ENCODE measurements around the gene PROK1. TPM values are rescaled to one million over a fixed set of nuclear protein-coding genes. Genes with fewer than 3 reads are reported as not detected.
"Not testable (repeated sequence)": the region's sequence is repeated elsewhere in the genome, so short reads cannot be mapped to it uniquely, and the experiment has no call there.

Gene PROK1, protein sequence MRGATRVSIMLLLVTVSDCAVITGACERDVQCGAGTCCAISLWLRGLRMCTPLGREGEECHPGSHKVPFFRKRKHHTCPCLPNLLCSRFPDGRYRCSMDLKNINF
- not detected for polyA plus RNA-seq (2013, experiment 1 of 2; ENCODE audit: insufficient read length)
- not detected for polyA plus RNA-seq (2013, experiment 2 of 2; ENCODE audit: insufficient read length)

DNA sequence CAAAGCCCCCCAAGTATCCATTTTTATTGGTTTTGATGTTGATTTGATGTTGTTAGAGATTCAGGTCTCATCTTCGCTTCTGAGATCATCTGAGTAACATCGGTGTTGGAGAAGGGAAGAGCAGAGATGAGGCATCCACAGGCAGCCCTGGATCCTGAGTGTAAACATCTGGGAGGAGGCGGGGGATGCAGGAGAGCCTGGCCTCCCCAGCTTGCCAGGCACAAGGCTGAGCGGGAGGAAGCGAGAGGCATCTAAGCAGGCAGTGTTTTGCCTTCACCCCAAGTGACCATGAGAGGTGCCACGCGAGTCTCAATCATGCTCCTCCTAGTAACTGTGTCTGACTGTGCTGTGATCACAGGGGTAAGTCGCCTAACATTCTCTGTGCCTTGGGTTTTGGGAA lies at the start of gene PROK1:
PROK1 (plus strand) TSS at position 221 of the 400 bp plus-strand sequence; CDS start at position 289, 68 bp downstream.
- DNase-seq = no peak

DNA sequence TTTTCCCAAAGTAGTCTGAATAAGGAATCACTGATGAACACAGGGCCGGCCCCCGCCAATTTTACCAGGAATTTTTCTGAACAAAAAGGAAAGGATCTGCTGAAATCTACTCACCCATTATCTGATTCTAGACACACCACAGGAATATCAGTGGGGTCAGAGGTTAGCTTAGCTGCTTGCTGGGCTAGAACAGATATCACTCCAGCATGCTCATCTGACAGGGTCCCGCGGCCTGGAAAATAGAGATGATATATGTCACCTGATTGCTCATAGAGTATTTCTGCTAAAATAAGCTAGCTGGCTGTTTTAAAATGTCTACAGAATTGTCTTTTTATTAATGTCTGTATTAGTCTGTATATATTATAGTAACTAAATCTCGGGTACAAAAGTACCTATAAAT lies 47.1 kb upstream of the PROK1 start:
- DNase-seq = no peak

DNA sequence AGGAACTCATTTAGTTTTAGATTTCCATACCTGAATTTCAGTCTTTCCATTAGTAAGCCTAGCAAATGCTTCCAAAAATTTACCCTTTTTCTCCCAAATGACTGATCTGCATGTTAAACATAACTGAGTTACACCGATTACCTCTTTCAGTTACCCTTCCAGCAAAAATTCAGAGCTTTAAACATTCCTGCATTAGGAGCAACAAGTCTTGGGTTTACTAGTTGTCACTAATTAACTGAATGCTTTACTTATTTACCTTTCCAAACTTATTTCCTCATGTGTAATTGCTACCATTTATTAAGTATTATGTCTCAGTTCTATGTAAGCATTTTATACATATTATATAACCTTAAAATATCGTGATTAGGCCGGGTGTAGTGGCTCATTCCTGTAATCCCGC lies 46.5 kb upstream of the PROK1 start:
- DNase-seq = no peak

DNA sequence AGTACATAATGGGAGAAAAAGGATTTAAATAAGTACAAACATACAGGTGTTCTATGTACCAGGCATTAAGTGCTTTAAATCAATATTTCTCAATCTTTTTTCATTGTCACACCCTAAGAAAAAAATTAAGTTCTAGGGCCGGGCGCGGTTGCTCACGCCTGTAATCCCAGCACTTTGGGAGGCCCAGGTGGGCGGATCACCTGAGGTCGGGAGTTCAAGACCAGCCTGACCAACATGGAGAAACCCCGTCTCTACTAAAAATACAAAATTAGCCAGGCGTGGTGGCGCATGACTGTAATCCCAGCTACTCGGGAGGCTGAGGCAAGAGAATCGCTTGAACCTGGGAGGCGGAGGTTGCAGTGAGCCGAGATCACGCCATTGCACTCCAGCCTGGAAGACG lies 44.5 kb upstream of the PROK1 start:
- DNase-seq = not testable (repeated sequence)

DNA sequence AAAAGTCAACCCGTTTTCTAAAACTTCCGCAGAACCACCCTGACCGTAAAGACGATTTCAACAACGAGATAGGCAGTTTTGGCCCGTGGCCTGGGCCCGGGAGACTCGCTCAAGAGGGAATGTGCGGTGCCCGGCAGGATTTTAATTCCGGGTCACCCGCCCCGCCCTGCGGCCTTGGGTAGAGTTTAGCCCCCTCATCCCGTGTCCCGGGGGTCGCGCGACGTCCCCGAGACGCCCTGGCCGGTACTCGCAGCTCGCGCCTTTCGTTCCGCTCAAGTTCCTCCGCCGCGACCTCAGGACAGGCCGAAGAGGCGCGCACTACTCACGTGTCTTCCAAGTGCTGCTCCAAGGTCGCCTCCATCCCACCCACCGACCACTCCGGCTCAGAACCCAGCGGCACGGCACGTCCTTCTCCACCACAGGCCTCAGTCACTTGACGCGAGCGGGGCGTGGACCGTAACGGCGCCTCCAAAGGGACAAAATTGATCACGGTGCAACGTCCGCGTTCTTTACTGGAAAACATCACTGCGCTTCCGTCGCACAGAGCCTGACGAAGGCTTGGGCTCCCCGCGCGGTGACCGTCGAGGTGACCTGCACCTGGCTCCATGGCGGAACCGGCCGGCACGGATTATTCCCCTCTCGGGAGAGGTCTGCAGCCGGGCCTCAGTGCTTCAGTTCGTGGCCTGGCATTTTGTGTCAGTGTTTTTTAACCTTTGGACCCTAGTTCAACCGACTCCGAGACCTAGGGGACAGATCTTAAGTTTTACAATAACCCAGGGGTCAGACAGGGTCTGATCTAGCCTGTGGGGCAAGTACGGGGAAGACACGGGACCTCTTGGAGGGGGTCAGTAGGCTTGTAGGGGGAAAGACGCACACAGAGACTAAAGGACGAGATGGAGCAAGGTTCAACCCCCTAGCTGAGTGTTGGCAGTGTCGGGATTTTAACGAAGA lies 43.4 kb upstream of the PROK1 start, which contains the start of gene LAMTOR5:
LAMTOR5 (minus strand) TSS at position 435 of the 951 bp plus-strand sequence; CDS start at position 361, 74 bp downstream.
- peak; percentile 92 for DNase-seq

DNA sequence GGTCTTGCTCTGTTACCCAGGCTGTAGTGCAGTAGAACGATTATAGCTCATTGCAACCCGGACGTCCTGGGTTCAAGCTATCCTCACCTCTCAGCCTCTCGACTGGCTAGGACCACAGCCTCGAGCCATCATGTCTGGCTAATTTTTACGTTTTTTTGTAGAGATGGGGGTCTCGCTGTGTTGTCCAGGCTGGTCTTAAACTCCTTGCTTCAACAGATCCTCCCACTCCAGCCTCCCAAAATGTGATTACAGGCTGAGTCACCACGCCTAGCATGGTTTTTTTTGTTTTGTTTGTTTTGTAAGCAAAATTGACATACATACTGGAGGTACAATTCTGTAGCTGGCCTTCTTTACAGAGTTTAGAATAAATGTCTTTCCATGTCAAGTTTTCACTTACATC lies 42.5 kb upstream of the PROK1 start:
- no peak for DNase-seq

DNA sequence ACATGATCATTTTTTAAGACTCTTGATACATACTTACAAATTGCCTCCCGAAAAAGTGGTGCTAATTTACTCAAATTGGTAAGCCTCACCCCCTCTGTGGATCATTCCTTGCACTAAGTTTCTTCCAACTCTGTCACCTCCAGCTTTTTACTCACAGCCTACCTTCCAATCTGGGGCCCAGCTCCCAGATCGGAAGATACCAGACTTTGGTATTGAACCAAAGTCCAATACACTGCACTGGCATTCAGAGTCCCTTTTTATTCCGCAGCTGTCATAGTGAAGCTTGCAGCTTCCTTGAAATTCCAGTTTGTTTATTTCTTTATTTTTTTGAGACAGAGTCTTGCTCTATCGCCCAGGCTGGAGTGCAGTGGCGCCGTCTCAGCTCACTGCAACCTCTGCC lies 41.6 kb upstream of the PROK1 start:
- no peak for DNase-seq

DNA sequence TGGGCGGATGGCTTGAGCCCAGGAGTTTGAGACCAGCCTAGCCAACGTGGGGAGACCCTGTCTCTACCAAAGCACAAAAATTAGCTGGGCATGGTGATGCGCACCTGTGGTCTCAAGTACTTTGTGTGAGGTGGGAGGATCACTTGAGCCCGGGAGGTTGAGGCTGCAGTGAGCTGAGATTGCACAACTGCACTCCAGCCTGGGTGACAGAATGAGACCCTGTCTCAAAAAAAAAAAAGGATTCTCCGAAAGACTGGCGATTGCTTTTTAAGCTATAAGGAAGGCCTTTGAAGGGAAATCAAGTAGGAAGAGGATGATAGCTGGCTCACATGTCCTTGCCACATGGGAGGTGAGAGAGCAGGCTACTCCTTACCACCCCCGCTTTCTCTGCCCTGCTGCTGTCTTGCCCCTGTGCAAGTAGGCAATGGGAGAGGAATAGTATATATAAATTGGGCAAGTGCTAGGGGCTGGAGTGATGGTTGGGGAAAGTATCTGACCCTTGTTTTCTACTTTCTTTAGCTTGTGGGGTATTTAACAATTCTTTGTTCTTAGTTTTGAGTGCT lies 39.7 kb upstream of the PROK1 start:
- DNase-seq = no peak

DNA sequence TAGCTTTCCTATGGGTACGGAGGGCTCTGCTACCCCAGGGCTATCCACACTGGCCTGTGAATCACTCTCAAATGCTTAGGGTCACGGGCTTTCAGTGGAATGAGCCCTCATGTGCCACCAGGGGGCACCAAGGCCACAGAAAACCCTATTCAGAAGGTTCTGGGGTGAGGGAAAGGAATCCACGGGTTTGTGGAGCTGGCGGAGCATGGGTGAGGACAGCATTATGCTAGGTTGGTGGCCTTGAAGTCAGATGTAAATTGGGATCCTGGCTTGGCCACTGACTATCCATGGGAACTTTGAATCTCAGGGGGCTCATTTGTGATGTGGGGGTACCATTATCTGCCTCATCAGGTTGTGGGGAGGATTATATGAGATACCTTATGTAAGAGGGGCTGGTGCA lies 38.4 kb upstream of the PROK1 start:
- peak; percentile 53 for DNase-seq

DNA sequence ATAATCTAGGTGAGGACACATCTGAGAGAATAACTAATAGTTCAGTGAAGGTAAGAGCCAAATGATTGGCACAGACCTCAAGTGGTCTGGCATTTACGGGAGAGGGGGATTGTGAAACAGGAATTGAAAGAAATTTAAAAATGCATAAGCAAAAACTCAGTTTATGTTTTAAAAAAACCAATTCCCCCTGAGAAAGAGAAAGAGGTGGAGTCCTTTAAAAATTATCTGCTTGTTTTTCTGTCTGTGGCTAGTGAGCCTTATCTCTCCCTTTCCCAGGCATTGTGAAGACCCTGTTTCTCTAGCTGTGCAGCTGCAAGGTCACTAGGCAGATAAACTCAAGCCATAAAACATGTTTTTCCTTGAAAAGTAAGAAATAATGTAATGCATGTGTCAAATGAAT lies 37.9 kb upstream of the PROK1 start:
- not testable (repeated sequence) for DNase-seq

DNA sequence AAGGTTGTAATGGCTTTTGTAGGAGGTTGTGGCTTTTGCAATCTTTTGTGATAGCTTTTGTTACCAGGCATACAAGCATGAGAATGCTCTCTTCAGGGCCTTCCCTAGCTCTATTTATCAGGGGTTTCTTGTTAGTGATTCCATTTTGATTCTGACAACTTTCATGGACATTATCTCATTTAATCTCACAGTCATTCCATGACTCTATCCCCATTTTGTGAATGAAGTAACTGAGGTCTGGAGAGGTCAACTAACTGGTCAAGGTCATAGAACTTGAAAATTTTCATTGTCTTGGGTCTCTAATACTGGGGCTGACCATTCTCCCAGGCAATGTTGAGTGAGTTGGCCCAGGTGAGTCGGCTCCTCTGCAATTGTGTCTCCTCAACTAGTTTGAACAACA lies 32.2 kb upstream of the PROK1 start:
- DNase-seq = no peak

DNA sequence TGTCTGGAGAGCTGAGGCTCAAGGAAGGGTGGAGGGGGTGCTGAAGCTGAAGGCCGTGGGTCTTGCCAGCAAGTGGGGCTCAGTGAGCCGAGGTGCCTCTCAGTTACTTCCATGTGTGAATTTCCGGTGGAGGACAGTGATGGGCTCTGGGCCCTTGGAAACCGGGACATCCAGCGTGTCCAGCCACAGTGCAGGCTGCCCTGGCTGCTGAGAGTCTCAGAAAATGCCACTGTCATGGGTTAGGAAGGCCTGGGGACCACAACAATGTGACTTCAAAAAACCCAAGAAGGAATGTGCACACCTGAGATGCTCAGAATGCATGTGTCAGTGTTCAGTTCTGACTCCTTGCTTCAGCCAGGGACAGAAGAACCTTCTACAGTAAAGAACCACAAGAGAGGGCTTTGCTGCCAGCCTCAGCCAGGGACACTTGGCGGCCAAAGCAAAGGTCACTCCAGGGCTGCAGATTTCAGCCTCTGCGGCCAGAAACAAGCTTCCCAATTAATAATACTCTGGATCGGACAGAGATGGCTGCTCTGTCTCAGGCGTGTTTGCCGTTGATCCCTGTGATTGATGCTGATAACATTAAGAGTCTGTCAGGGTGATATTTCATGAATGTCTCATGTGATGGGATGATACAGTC lies 30.8 kb upstream of the PROK1 start:
- no peak for DNase-seq

DNA sequence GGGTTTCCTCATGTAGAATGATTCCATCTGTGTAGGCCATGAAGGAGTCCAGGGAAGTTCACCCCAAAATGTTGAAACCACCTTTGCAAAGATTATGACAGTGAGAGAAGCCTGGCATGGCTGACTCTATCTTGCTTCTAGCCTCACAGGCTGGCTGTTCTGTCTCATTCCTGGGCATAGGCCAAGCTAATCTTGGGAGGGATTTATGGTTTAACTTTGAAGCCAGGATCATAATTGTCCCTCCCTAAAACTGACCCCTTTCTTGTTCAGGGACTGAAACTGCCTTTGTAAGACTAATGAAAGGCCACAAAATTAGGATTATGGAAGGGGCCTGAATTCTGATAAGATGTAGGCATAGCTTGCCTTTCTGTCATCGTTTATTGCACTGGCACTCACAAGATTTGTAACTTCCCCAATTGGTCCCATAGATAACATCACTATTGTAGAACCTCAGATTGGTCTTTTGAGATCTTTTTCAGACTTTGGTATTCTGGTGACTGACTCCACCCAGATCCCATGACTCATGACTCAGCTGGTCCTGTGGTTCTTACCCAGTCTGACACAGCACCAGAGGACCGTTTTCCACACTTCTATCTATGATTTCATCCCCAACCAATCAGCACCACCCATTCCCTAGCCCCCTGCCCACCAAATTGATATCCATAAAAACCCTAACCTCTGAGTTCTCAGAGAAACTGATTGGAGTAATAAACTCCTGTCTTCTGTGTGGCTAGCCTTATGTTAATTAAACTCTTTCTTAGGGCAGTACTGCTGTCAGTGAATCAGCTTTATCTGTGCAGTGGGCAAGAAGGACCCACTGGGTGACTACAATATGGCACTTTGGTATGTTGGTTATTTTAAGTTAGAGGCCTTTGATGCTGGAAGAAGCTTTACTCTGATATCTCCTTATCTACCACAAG lies 29.8 kb upstream of the PROK1 start:
- DNase-seq = no peak

DNA sequence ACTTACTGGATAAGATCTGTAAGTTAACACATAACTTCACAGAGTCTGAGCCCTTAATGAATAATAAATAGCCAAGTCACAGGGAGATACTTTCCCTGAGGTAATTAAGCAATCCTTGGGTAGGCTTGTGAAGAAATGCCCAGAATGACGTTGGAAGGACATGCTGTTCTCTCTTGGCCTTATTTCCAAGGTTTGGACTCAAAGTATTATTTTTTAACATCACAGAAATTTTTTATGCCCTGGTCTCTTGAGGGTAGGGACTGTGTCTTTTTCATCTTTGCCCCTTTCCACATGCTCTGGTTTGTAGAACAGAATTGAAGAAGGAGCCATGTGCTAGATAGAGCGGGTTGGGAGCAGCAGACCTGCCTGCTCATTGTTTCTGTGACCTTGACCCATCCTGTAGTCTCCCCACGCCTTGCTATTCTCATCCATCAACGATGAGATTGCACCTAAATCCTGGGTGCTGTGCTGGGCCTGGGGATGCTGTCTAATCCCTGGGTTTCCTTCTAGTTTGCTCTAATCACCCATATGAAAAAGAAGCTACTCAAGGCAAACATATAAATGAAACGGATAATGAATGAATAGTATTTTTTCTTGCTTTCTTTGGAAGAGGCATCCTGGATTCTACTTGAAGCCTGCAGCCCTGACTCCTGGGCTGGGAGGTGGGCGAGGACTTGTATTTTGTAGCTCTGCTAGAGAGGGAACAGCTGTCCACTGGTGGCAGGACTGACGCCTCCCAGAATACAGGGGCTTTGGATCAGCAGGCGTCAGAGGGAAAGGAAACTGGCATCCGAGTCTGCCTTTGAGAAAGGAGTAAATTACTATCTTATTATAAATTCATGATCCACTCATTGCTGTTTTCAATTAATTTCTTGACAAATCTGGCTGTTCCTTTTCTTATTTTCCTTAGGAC lies 26.0 kb upstream of the PROK1 start:
- DNase-seq = no peak

DNA sequence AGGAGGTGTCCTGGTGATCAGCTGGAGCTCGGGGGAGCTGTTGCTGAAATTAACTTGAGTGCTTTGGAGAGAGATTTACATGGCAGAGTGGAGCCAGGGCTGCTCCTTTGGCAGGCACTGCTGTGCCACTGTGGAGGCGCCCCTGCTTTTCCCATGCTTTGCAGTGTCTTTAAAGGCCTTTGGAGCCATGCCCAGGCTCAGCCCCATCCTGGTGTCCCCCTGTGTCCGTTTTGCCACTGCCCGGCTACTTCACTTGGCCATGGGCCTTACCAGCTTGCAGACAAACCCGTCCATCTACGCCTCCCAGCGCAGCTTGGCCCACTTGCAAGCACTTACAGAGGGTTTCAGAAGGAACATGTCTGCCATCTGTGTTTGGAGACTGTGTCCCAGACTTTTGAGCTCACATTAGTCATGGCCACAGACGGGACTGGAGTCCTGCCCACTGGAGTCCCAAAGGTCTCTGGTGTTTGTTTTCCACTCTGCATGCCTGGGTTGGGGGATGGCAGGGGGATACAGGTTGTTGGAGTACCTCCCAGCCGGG lies 25.3 kb upstream of the PROK1 start:
- no peak for DNase-seq

DNA sequence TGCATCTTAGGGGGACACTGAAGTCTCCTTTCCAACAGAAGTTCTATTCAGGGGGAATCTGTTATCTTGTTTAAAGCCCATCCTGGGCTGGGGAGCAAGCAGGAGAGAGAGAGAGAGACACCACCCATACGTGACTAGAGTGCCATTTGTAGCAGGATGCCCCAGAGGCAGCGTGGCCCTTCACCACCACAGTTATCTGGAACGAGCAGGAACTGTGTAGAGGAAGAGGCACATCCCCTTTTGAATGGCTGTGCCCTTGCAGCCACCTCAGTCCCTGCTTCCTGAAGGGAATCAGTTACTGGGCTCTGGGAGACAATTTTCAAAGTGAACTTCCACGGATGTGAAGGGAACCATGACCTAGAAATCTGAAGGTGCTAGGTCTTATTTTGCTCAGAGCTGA lies 24.1 kb upstream of the PROK1 start:
- no peak for DNase-seq

DNA sequence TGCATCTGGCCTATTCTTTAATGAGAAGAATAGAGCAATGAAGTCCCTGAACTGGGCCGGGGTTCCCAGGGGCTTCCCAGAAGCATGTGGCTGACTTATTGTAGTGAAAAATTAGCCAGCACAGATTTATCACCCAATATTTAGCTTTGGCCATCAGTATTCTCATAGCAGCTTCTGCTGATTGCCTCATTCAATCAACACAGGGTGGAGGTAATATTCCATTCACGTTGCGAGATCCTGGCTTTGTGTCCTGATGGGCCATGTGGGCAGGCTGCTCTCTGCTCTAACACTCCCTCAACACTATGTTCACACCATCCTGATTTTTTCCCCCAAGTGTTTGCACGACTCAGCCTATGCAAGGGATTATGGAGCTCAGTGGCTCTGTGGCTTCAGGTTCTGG lies 22.0 kb upstream of the PROK1 start:
- no peak for DNase-seq

DNA sequence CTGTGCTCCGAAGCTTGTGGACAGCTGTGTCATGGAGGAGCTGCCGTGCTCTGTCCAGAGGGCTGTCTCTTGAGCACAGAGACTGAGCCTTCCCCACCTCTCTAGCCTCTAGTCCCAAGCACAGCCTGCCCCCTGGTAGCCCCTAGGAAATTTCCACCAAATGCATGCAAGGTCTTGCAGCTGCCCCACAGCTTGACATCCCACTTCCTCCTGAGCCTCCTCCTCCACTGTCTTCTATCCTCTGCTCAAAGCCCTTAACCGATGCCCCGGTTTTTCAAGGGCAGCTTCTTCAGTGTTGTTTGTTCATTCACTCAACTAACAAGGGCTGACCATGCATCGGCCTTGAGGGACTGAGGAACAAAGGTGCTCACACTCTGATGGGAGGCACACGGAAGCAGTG lies 20.6 kb upstream of the PROK1 start:
- no peak for DNase-seq

DNA sequence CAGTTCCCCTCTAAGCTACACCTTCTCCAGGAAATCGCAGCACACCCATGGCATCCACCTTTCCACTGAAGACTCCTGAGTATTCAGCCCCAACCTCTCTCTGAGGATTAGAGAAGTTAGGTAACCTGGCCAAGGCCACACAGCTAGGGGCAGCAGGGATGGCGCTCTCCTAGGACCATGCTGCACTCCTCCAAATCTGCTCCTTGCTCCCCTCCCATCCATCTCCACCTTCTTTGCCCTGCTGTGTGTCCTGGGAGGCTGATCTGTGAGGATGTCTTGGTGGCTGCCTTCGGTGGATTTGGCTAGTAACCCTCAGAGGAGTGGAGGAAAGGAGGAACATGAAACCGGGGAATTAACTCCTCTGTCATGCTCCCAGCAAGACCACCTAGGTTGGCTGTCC lies 20.0 kb upstream of the PROK1 start:
- DNase-seq = no peak

DNA sequence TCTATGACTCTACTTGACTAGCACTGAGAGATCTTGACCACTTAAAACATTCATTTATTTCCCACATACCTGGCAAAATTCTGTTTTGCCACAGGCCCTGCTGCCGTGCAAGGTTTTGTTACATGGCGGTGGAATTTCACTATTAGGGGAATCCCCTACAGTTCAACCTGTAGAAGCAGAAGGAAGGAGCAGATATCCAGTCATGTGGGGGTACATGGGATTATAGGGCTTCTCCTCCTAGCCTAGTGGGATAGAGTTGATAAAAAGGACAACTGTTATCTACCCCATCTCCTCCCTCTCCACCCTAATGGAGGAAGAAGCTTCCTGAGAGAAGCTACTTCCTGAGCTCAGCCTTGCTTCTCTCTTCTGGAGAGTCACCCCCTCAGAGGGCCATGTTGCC lies 17.7 kb upstream of the PROK1 start:
- DNase-seq = no peak

DNA sequence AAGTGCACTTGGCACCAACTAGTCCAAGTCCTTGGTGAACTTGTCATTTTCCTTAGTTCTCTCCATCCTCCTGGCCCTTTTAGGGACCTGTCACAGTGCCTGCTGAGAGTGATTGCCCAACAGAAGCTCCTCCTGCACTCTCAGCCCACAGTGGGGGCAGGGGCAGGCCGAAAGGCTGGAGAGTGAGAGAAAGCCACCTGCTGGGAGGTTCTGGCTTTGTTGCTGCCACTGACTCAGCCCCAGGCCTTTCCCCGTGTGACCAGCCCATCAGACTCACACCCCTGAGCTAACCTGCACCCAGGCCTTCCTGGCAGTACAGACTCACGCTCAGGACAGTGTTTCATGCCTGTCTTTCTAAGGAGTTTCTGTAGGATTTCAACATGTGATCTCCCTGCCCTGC lies 17.1 kb upstream of the PROK1 start:
- DNase-seq = no peak

Measured in fibroblast of skin of abdomen (primary cell).